ENCODE data around the gene ATP2C1.

Gene ATP2C1

GRCh38 chr3:130895690-130896488 is 2.0 kb downstream of the ATP2C1 start:
- no peak for DNase-seq (ENCODE audit: low read depth in 3 of 3)

GRCh38 chr3:130897316-130897715 is 3.4 kb downstream of the ATP2C1 start:
- no peak for DNase-seq (ENCODE audit: low read depth in 3 of 3)

GRCh38 chr3:130900959-130901358 is 7.1 kb downstream of the ATP2C1 start:
- no peak for DNase-seq (ENCODE audit: low read depth in 3 of 3)

- no peak for DNase-seq (ENCODE audit: low read depth in 3 of 3)
These were observed 7.8 kb downstream of the ATP2C1 start for GRCh38 chr3:130901463-130902204.

- no peak for DNase-seq (ENCODE audit: low read depth in 3 of 3)
These were observed 9.6 kb downstream of the ATP2C1 start for GRCh38 chr3:130903412-130903908.

GRCh38 chr3:130904491-130904890 is 10.6 kb downstream of the ATP2C1 start:
- DNase-seq (ENCODE audit: low read depth in 3 of 3): no peak

GRCh38 chr3:130905551-130905950 is 11.7 kb downstream of the ATP2C1 start:
- DNase-seq (ENCODE audit: low read depth in 3 of 3): no peak

- DNase-seq (ENCODE audit: low read depth in 3 of 3): no peak
These were observed 12.6 kb downstream of the ATP2C1 start for GRCh38 chr3:130906374-130906995.

GRCh38 chr3:130907500-130907899 is 13.6 kb downstream of the ATP2C1 start:
- no peak for DNase-seq (ENCODE audit: low read depth in 3 of 3)

- DNase-seq (ENCODE audit: low read depth in 3 of 3): no peak
These were observed 14.1 kb downstream of the ATP2C1 start for GRCh38 chr3:130907966-130908365.

- DNase-seq (ENCODE audit: low read depth in 3 of 3): no peak
These were observed 21.8 kb downstream of the ATP2C1 start for GRCh38 chr3:130915567-130916292.

GRCh38 chr3:130916507-130917167 is 22.8 kb downstream of the ATP2C1 start:
- DNase-seq (ENCODE audit: low read depth in 3 of 3): no peak

- DNase-seq (ENCODE audit: low read depth in 3 of 3): no peak
These were observed 24.4 kb downstream of the ATP2C1 start for GRCh38 chr3:130918328-130918727.

- no peak for DNase-seq (ENCODE audit: low read depth in 3 of 3)
These were observed 31.7 kb downstream of the ATP2C1 start for GRCh38 chr3:130925628-130926027.

GRCh38 chr3:130926504-130926903 is 32.6 kb downstream of the ATP2C1 start:
- DNase-seq (ENCODE audit: low read depth in 3 of 3): no peak

- no peak for DNase-seq (ENCODE audit: low read depth in 3 of 3)
These were observed 35.9 kb downstream of the ATP2C1 start for GRCh38 chr3:130929804-130930203.

GRCh38 chr3:130932979-130933378 is 39.1 kb downstream of the ATP2C1 start:
- no peak for DNase-seq (ENCODE audit: low read depth in 3 of 3)

GRCh38 chr3:130933801-130934345 is 40.0 kb downstream of the ATP2C1 start:
- no peak for DNase-seq (ENCODE audit: low read depth in 3 of 3)

- DNase-seq (ENCODE audit: low read depth in 3 of 3): no peak
These were observed 40.7 kb downstream of the ATP2C1 start for GRCh38 chr3:130934442-130935089.

- DNase-seq (ENCODE audit: low read depth in 3 of 3): no peak
These were observed 42.0 kb downstream of the ATP2C1 start for GRCh38 chr3:130935761-130936492.
